HepG2 (cell line): ENCODE measurements around the gene GTF2H3. TPM values are rescaled to one million over a fixed set of nuclear protein-coding genes. Genes with fewer than 3 reads are reported as not detected.

Source experiments
- ASH2L ChIP-seq: fragments of 300-600, 200-600 bp; sonication (generic); IDR thresholded peaks from 2 replicates; pipeline ENCODE4 v1.7.0; 2017; ENCODE audit warnings: low read depth, mild to moderate bottlenecking, moderate library complexity, mixed read lengths, low read length; ENCODE audit not compliant: insufficient read length
- GATAD1 ChIP-seq: IDR thresholded peaks from 2 replicates; pipeline ENCODE4 v1.6.1; 2016; ENCODE audit warnings: missing genetic modification reagents, missing compliant biosample characterization
- HNF4G ChIP-seq, 2 experiments: sonication (generic) in 1 of 2; formaldehyde crosslinking in 1 of 2; IDR thresholded peaks; 2 replicates each; pipeline versions ENCODE4 v1.4.0 to v1.6.1; 2011 to 2020; ENCODE audit warnings: borderline replicate concordance in 2 of 2, low read depth in 2 of 2, mild to moderate bottlenecking in 2 of 2, low read length in 1 of 2, missing genetic modification reagents in 1 of 2, moderate library complexity in 1 of 2
- HOXA5 ChIP-seq: sonication (generic); formaldehyde crosslinking; IDR thresholded peaks from 2 replicates; pipeline ENCODE4 v1.4.0; 2020; ENCODE audit warnings: missing genetic modification reagents
- KMT2A ChIP-seq: sonication (generic); formaldehyde crosslinking; IDR thresholded peaks from 2 replicates; pipeline ENCODE4 v1.4.0; 2020; ENCODE audit warnings: missing genetic modification reagents
- NFYC ChIP-seq: IDR thresholded peaks from 2 replicates; pipeline ENCODE4 v1.6.1; 2016; ENCODE audit warnings: missing genetic modification reagents, missing compliant biosample characterization
- RNF2 ChIP-seq: fragments of 450-650 bp; conservative IDR thresholded peaks from 2 replicates; pipeline ENCODE4 v1.6.1; 2016; ENCODE audit warnings: low read depth
- RXRA ChIP-seq: sonication (generic); formaldehyde crosslinking; IDR thresholded peaks from 2 replicates; pipeline ENCODE4 v1.5.1; 2020; ENCODE audit warnings: missing genetic modification reagents
- U2AF2 ChIP-seq: fragments of 200-400 bp; formaldehyde crosslinking; IDR thresholded peaks from 2 replicates; pipeline ENCODE4 v1.6.1; 2017; ENCODE audit warnings: low read depth, mild to moderate bottlenecking, low read length
- XRCC5 ChIP-seq: fragments of 200-400 bp; formaldehyde crosslinking; optimal IDR thresholded peaks from 2 replicates; pipeline ENCODE3; 2017; ENCODE audit warnings: mild to moderate bottlenecking, low read length
- ZNF562 ChIP-seq: sonication (generic); formaldehyde crosslinking; IDR thresholded peaks from 2 replicates; pipeline ENCODE4 v1.8.0; 2022; ENCODE audit warnings: missing genetic modification reagents, borderline replicate concordance
- polyA plus RNA-seq, 8 experiments: library from polyadenylated mRNA; depleted of rRNA in 3 of 8; stranded (reverse) in 7 of 8; unstranded in 1 of 8; fragments of >200 nt; fragmentation: Illumina TruSeq in 4 of 8; extraction: Trizol in 4 of 8; gene quantifications; 2 replicates each; pipeline versions ENCODE4 v1.2.1 to v1.2.3, GENCODE V29; 2011 to 2016; ENCODE audit warnings: low read depth in 4 of 8, missing spikeins in 1 of 8, mixed read lengths in 1 of 8; ENCODE audit not compliant: insufficient read depth in 1 of 8
- total RNA-seq, 5 experiments: library from RNA; depleted of rRNA; stranded (reverse); fragments of >200 nt; fragmentation: Illumina TruSeq; extraction: Trizol; gene quantifications; 2 replicates each; pipeline ENCODE4 v1.2.3, GENCODE V29; 2016; ENCODE audit warnings: low read depth in 1 of 5
- TF ChIP-seq, protein P1 (sequence below): IDR thresholded peaks from 2 replicates; pipeline ENCODE4 v1.6.1; 2016
- TF ChIP-seq, protein P2 (sequence below): sonication (generic); formaldehyde crosslinking; IDR thresholded peaks from 2 replicates; pipeline ENCODE4 v1.4.0; 2020; ENCODE audit warnings: missing genetic modification reagents
- TF ChIP-seq, protein P3 (sequence below): sonication (generic); formaldehyde crosslinking; IDR thresholded peaks from 2 replicates; pipeline ENCODE4 v1.4.0; 2020; ENCODE audit warnings: missing genetic modification reagents, borderline replicate concordance
- TF ChIP-seq, protein P4 (sequence below): sonication (generic); formaldehyde crosslinking; IDR thresholded peaks from 2 replicates; pipeline ENCODE4 v1.4.0; 2020; ENCODE audit warnings: missing genetic modification reagents
- TF ChIP-seq, protein P5 (sequence below): sonication (generic); formaldehyde crosslinking; IDR thresholded peaks from 2 replicates; pipeline ENCODE4 v1.5.1; 2020; ENCODE audit warnings: mild to moderate bottlenecking, moderate library complexity, missing genetic modification reagents

The GTF2H3 gene
- total and polyA plus RNA-seq, 2 of the 13 experiments (the other 11 are each of a cell fraction or from before 2014, with no cell fraction given): 35.8 to 58.8 TPM

DNA sequence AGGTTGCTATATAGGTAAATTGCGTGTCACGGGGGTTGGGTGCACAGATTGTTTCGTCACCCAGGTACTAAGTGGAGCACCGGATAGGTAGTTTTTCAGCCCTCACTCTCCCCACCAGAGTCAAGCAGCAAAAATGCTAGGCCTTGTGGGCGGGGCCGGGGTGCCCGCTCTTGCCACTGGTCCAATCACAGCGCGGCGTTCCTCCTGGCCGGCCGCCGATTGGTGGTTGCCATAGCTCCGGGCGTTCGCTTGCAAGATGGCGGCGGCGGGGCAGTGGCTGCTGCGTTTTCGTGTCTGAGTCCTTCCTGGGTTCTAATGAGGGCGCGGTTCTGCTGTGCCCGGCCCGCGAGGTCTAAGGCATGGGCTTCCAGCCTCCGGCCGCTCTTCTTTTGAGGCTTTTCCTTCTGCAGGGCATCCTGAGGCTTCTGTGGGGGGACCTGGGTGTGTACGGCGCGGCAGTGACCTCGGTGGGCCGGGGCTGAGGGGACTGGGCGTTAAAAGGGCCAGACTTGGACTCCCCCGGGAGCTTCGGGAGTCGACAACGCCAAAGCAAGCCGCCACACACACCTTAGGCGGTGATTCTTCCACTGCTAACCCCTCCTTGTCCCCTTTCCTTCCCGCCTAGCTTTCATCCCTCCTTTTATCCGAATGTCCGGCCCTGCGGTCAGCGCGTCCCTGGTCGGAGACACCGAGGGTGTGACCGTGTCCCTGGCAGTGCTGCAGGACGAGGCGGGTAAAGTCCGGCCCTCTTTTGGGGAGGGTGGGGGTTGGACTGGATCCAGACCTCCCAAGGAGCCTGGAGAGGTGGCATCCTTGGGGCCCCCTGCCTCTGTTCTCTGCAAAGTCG lies 37.5 kb downstream of the GTF2H3 start, which contains the start of gene TCTN2 (continued):
- TF ChIP-seq HNF4G (IDR thresholded peaks at IDR 0.05; ENCODE audit: borderline replicate concordance, low read depth, low read length): no peak
- TF ChIP-seq HNF4G (CRISPR knock-in tag; IDR thresholded peaks at IDR 0.05; ENCODE audit: borderline replicate concordance, low read depth): no peak
- TF ChIP-seq, protein P1, sequence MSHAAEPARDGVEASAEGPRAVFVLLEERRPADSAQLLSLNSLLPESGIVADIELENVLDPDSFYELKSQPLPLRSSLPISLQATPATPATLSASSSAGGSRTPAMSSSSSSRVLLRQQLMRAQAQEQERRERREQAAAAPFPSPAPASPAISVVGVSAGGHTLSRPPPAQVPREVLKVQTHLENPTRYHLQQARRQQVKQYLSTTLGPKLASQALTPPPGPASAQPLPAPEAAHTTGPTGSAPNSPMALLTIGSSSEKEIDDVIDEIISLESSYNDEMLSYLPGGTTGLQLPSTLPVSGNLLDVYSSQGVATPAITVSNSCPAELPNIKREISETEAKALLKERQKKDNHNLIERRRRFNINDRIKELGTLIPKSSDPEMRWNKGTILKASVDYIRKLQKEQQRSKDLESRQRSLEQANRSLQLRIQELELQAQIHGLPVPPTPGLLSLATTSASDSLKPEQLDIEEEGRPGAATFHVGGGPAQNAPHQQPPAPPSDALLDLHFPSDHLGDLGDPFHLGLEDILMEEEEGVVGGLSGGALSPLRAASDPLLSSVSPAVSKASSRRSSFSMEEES (CRISPR knock-in tag): no peak
- TF ChIP-seq RXRA (CRISPR knock-in tag): 0 out of 2 replicates have a peak, but pooled peaks have one; percentile 27
- TF ChIP-seq, protein P2, sequence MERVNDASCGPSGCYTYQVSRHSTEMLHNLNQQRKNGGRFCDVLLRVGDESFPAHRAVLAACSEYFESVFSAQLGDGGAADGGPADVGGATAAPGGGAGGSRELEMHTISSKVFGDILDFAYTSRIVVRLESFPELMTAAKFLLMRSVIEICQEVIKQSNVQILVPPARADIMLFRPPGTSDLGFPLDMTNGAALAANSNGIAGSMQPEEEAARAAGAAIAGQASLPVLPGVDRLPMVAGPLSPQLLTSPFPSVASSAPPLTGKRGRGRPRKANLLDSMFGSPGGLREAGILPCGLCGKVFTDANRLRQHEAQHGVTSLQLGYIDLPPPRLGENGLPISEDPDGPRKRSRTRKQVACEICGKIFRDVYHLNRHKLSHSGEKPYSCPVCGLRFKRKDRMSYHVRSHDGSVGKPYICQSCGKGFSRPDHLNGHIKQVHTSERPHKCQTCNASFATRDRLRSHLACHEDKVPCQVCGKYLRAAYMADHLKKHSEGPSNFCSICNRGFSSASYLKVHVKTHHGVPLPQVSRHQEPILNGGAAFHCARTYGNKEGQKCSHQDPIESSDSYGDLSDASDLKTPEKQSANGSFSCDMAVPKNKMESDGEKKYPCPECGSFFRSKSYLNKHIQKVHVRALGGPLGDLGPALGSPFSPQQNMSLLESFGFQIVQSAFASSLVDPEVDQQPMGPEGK (CRISPR knock-in tag): 0 out of 2 replicates have a peak, but pooled peaks have one; percentile 18
- TF ChIP-seq KMT2A (CRISPR knock-in tag): peak; percentile 50; the same call in 1 of the 2 replicates
- peak; percentile 42 for TF ChIP-seq ASH2L
- 0 out of 2 replicates have a peak, but pooled peaks have one; percentile 45 for TF ChIP-seq RNF2
- TF ChIP-seq, protein P3, sequence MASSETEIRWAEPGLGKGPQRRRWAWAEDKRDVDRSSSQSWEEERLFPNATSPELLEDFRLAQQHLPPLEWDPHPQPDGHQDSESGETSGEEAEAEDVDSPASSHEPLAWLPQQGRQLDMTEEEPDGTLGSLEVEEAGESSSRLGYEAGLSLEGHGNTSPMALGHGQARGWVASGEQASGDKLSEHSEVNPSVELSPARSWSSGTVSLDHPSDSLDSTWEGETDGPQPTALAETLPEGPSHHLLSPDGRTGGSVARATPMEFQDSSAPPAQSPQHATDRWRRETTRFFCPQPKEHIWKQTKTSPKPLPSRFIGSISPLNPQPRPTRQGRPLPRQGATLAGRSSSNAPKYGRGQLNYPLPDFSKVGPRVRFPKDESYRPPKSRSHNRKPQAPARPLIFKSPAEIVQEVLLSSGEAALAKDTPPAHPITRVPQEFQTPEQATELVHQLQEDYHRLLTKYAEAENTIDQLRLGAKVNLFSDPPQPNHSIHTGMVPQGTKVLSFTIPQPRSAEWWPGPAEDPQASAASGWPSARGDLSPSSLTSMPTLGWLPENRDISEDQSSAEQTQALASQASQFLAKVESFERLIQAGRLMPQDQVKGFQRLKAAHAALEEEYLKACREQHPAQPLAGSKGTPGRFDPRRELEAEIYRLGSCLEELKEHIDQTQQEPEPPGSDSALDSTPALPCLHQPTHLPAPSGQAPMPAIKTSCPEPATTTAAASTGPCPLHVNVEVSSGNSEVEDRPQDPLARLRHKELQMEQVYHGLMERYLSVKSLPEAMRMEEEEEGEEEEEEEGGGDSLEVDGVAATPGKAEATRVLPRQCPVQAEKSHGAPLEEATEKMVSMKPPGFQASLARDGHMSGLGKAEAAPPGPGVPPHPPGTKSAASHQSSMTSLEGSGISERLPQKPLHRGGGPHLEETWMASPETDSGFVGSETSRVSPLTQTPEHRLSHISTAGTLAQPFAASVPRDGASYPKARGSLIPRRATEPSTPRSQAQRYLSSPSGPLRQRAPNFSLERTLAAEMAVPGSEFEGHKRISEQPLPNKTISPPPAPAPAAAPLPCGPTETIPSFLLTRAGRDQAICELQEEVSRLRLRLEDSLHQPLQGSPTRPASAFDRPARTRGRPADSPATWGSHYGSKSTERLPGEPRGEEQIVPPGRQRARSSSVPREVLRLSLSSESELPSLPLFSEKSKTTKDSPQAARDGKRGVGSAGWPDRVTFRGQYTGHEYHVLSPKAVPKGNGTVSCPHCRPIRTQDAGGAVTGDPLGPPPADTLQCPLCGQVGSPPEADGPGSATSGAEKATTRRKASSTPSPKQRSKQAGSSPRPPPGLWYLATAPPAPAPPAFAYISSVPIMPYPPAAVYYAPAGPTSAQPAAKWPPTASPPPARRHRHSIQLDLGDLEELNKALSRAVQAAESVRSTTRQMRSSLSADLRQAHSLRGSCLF (CRISPR knock-in tag): no peak
- no peak for TF ChIP-seq ZNF562
- peak; percentile 20; the same call in 1 of the 2 replicates for TF ChIP-seq HOXA5 (CRISPR knock-in tag)
- TF ChIP-seq, protein P4, sequence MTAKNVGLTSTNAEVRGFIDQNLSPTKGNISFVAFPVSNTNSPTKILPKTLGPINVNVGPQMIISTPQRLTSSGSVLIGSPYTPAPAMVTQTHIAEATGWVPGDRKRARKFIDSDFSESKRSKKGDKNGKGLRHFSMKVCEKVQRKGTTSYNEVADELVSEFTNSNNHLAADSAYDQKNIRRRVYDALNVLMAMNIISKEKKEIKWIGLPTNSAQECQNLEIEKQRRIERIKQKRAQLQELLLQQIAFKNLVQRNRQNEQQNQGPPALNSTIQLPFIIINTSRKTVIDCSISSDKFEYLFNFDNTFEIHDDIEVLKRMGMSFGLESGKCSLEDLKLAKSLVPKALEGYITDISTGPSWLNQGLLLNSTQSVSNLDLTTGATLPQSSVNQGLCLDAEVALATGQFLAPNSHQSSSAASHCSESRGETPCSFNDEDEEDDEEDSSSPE (CRISPR knock-in tag): peak; percentile 83
- peak; percentile 91 for TF ChIP-seq NFYC (CRISPR knock-in tag)
- TF ChIP-seq U2AF2: peak; percentile 96
- TF ChIP-seq XRCC5: peak; percentile 20
- TF ChIP-seq GATAD1 (CRISPR knock-in tag): peak; percentile 92
- TF ChIP-seq, protein P5, sequence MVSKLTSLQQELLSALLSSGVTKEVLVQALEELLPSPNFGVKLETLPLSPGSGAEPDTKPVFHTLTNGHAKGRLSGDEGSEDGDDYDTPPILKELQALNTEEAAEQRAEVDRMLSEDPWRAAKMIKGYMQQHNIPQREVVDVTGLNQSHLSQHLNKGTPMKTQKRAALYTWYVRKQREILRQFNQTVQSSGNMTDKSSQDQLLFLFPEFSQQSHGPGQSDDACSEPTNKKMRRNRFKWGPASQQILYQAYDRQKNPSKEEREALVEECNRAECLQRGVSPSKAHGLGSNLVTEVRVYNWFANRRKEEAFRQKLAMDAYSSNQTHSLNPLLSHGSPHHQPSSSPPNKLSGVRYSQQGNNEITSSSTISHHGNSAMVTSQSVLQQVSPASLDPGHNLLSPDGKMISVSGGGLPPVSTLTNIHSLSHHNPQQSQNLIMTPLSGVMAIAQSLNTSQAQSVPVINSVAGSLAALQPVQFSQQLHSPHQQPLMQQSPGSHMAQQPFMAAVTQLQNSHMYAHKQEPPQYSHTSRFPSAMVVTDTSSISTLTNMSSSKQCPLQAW (CRISPR knock-in tag): peak; percentile 65; the same call in 1 of the 2 replicates
